Mesenchymal stem cell (in vitro differentiated cells and primary cell): ENCODE results near the gene IFNA6.

Source experiments
- DNase-seq: peaks from one replicate; pipeline ENCODE4 v3.0.0-alpha.2; 2013
- H2AFZ ChIP-seq: one replicate; pipeline ENCODE4 v1.6.1; 2013; ENCODE audit warnings: low read depth, mild to moderate bottlenecking, control low read depth, inconsistent platforms, low read length, moderate library complexity
- H2AK5ac ChIP-seq: 2 replicates; pipeline ENCODE4 v1.6.1; 2013; ENCODE audit warnings: low read length, moderate library complexity, mild to moderate bottlenecking, inconsistent platforms; ENCODE audit not compliant: severe bottlenecking
- H2BK120ac ChIP-seq: one replicate; pipeline ENCODE4 v1.6.1; 2013; ENCODE audit warnings: low read depth, mild to moderate bottlenecking, inconsistent platforms, low read length, moderate library complexity
- H2BK12ac ChIP-seq, 2 experiments: one replicate each; pipeline ENCODE4 v1.6.1; 2013; ENCODE audit warnings: inconsistent platforms in 2 of 2, low read length in 2 of 2, mild to moderate bottlenecking in 2 of 2, moderate library complexity in 2 of 2, control low read depth in 1 of 2
- H2BK15ac ChIP-seq: one replicate; pipeline ENCODE4 v1.6.1; 2013; ENCODE audit warnings: mild to moderate bottlenecking, low read depth, inconsistent platforms; ENCODE audit not compliant: poor library complexity, severe bottlenecking
- H2BK5ac ChIP-seq: 2 replicates; pipeline ENCODE4 v1.6.1; 2013; ENCODE audit warnings: low read depth, mild to moderate bottlenecking, low read length, control low read depth, inconsistent platforms; ENCODE audit not compliant: poor library complexity, severe bottlenecking
- H3K14ac ChIP-seq, 2 experiments: one replicate each; pipeline ENCODE4 v1.6.1; 2013; ENCODE audit warnings: inconsistent platforms in 2 of 2, low read length in 2 of 2, control low read depth in 1 of 2, mild to moderate bottlenecking in 1 of 2, moderate library complexity in 1 of 2
- H3K18ac ChIP-seq, 2 experiments: one replicate each; pipeline ENCODE4 v1.6.1; 2013; ENCODE audit warnings: inconsistent platforms in 2 of 2, low read length in 2 of 2, control low read depth in 1 of 2, low read depth in 1 of 2, mild to moderate bottlenecking in 1 of 2
- H3K23ac ChIP-seq, 2 experiments: one replicate each; pipeline ENCODE4 v1.6.1; 2013; ENCODE audit warnings: inconsistent platforms in 2 of 2, low read length in 2 of 2, mild to moderate bottlenecking in 2 of 2, moderate library complexity in 2 of 2, control low read depth in 1 of 2
- H3K27ac ChIP-seq: 2 replicates; pipeline ENCODE4 v1.5.1; 2013; ENCODE audit warnings: mild to moderate bottlenecking, moderate library complexity, low read length, control low read depth, inconsistent platforms; ENCODE audit not compliant: poor library complexity, severe bottlenecking
- H3K27me3 ChIP-seq, 2 experiments: 2 replicates each; pipeline versions ENCODE4 v1.6.1 to v1.7.0; 2013; ENCODE audit warnings: low read length in 2 of 2, mild to moderate bottlenecking in 2 of 2, moderate library complexity in 2 of 2, control low read depth in 1 of 2, inconsistent platforms in 1 of 2; ENCODE audit not compliant: control insufficient read depth in 1 of 2, insufficient read depth in 1 of 2
- H3K36me3 ChIP-seq, 2 experiments: 2 replicates each; pipeline versions ENCODE4 v1.6.1 to v1.7.0; 2013; ENCODE audit warnings: low read length in 2 of 2, control low read depth in 1 of 2, inconsistent platforms in 1 of 2, low read depth in 1 of 2, mild to moderate bottlenecking in 1 of 2; ENCODE audit not compliant: insufficient read depth in 2 of 2, control insufficient read depth in 1 of 2
- H3K4ac ChIP-seq, 2 experiments: one replicate each; pipeline ENCODE4 v1.6.1; 2013; ENCODE audit warnings: inconsistent platforms in 2 of 2, low read length in 2 of 2, mild to moderate bottlenecking in 2 of 2, moderate library complexity in 2 of 2, control low read depth in 1 of 2, low read depth in 1 of 2
- H3K4me1 ChIP-seq: 2 replicates; pipeline ENCODE4 v1.6.1; 2013; ENCODE audit warnings: low read depth, low read length, control low read depth; ENCODE audit not compliant: control insufficient read depth, insufficient read depth
- H3K4me2 ChIP-seq: 2 replicates; pipeline ENCODE4 v1.6.1; 2013; ENCODE audit warnings: low read length, mild to moderate bottlenecking, inconsistent platforms; ENCODE audit not compliant: poor library complexity, severe bottlenecking
- H3K4me3 ChIP-seq, 2 experiments: 2 replicates each; pipeline versions ENCODE4 v1.5.1 to v1.7.0; 2013; ENCODE audit warnings: low read length in 2 of 2, mild to moderate bottlenecking in 2 of 2, control low read depth in 1 of 2, low read depth in 1 of 2; ENCODE audit not compliant: insufficient read depth in 1 of 2
- H3K79me1 ChIP-seq: replicated peaks from 2 replicates; pipeline ENCODE4 v1.6.1; 2013; ENCODE audit warnings: mild to moderate bottlenecking, control low read depth, low read length, inconsistent platforms; ENCODE audit not compliant: poor library complexity, severe bottlenecking
- H3K9ac ChIP-seq: 2 replicates; pipeline ENCODE4 v1.7.0; 2013; ENCODE audit warnings: mild to moderate bottlenecking, low read length, moderate library complexity
- H3K9me3 ChIP-seq: 2 replicates; pipeline ENCODE4 v1.7.0; 2013; ENCODE audit warnings: mild to moderate bottlenecking, low read length; ENCODE audit not compliant: control insufficient read depth
- H4K8ac ChIP-seq: one replicate; pipeline ENCODE4 v1.6.1; 2013; ENCODE audit warnings: inconsistent platforms, mild to moderate bottlenecking, low read length, moderate library complexity
- H4K91ac ChIP-seq: one replicate; pipeline ENCODE4 v1.6.1; 2013; ENCODE audit warnings: mild to moderate bottlenecking, low read length, inconsistent platforms
- WGBS: methylation state at CpG from one replicate; pipeline ENCODE4 v1.1.7; 2013; ENCODE audit warnings: mixed read lengths; 5-methylcytosine and 5-hydroxymethylcytosine counted together

Gene IFNA6

GRCh38 chr9:21317956-21318923, 32.4 kb downstream of the IFNA6 start:
- no peak overlapping the region for H2BK5ac ChIP-seq
- peak overlapping the region; percentile 64 for H4K8ac ChIP-seq
- peak; percentile 56 for DNase-seq
- H2AFZ ChIP-seq, result no peak overlapping the region
- peaks cover 7 to 25% of the 10 kb centered on the region in 2 experiments for H3K36me3 ChIP-seq
- no peak overlapping the region for H3K4me3 ChIP-seq
- WGBS, result 8% methylated on average over 3 of the region's 7 CpGs
- H3K4me1 ChIP-seq, result no peaks in the 10 kb centered on the region
- H3K9ac ChIP-seq, result peak overlapping the region; percentile 2
- H3K27ac ChIP-seq, result no peak overlapping the region
- H3K4me2 ChIP-seq, result no peak overlapping the region
- peaks cover 0 to 5% of the 10 kb centered on the region in 2 experiments for H3K27me3 ChIP-seq
- H2BK120ac ChIP-seq, result no peak overlapping the region
- H3K4ac ChIP-seq, result no peak overlapping the region
- H2AK5ac ChIP-seq, result no peak overlapping the region
- H3K14ac ChIP-seq, result no peak overlapping the region
- H3K79me1 ChIP-seq, result peaks cover 2% of the 10 kb centered on the region
- no peak overlapping the region for H4K91ac ChIP-seq
- H2BK15ac ChIP-seq, result no peak overlapping the region
- H3K23ac ChIP-seq, result no peak overlapping the region
- no peaks in the 10 kb centered on the region for H3K9me3 ChIP-seq
- H3K18ac ChIP-seq, result no peak overlapping the region
- H2BK12ac ChIP-seq, result no peak overlapping the region

- Histone ChIP-seq H3K4me3 (peak overlapping the region in 1 of 2 experiments; percentile 16), H2BK120ac (no peak overlapping the region), H4K8ac (no peak overlapping the region), H3K79me1 (no peaks in the 10 kb centered on the region), H2AK5ac (no peak overlapping the region), H3K9me3 (no peaks in the 10 kb centered on the region), H2BK12ac (no peak overlapping the region), H3K27ac (no peak overlapping the region), H3K36me3 (peaks cover 4 to 13% of the 10 kb centered on the region in 2 experiments), H3K4me2 (no peak overlapping the region), H3K4ac (no peak overlapping the region), H3K27me3 (peaks cover 0 to 5% of the 10 kb centered on the region in 2 experiments), H2AFZ (no peak overlapping the region), H3K23ac (no peak overlapping the region), H2BK15ac (no peak overlapping the region), H3K14ac (no peak overlapping the region), H3K4me1 (no peaks in the 10 kb centered on the region), H2BK5ac (no peak overlapping the region), H3K9ac (peak overlapping the region; percentile 41), H4K91ac (no peak overlapping the region), H3K18ac (no peak overlapping the region)
- WGBS, result 63% methylated on average over 3 of the region's 3 CpGs
- DNase-seq, result no peak
These were observed 33.8 kb downstream of the IFNA6 start for GRCh38 chr9:21316860-21317259.

- Histone ChIP-seq H3K4ac (no peak overlapping the region), H3K79me1 (no peaks in the 10 kb centered on the region), H4K8ac (no peak overlapping the region), H3K9me3 (no peaks in the 10 kb centered on the region), H2BK120ac (no peak overlapping the region), H3K18ac (no peak overlapping the region), H3K4me2 (no peak overlapping the region), H3K36me3 (peaks cover 2 to 7% of the 10 kb centered on the region in 2 experiments), H3K9ac (peak overlapping the region; percentile 41), H2BK15ac (no peak overlapping the region), H3K27ac (no peak overlapping the region), H3K27me3 (peaks cover 0 to 5% of the 10 kb centered on the region in 2 experiments), H2AK5ac (no peak overlapping the region), H4K91ac (no peak overlapping the region), H3K23ac (no peak overlapping the region), H3K4me1 (no peaks in the 10 kb centered on the region), H3K14ac (no peak overlapping the region), H3K4me3 (peak overlapping the region in 1 of 2 experiments; percentile 20), H2BK12ac (no peak overlapping the region), H2BK5ac (no peak overlapping the region), H2AFZ (no peak overlapping the region)
- no peak for DNase-seq
- 70% methylated on average over 8 of the region's 8 CpGs for WGBS
These were observed 34.5 kb downstream of the IFNA6 start for GRCh38 chr9:21316032-21316842.

GRCh38 chr9:21314152-21314551, 36.5 kb downstream of the IFNA6 start:
- Histone ChIP-seq H3K9ac (no peak overlapping the region), H3K14ac (no peak overlapping the region), H2BK120ac (no peak overlapping the region), H3K18ac (no peak overlapping the region), H3K4me1 (no peaks in the 10 kb centered on the region), H2BK15ac (no peak overlapping the region), H2BK5ac (no peak overlapping the region), H3K36me3 (no peaks in the 10 kb centered on the region), H2BK12ac (no peak overlapping the region), H2AFZ (no peak overlapping the region), H3K4me3 (no peak overlapping the region), H4K91ac (no peak overlapping the region), H3K9me3 (no peaks in the 10 kb centered on the region), H3K27me3 (peaks cover 0 to 5% of the 10 kb centered on the region in 2 experiments), H4K8ac (no peak overlapping the region), H3K4ac (no peak overlapping the region), H3K79me1 (no peaks in the 10 kb centered on the region), H3K4me2 (no peak overlapping the region), H2AK5ac (no peak overlapping the region), H3K23ac (no peak overlapping the region), H3K27ac (no peak overlapping the region)
- no peak for DNase-seq
- no CpG with 5 or more reads among the region's 2 CpGs for WGBS
